Progenitor cell of endocrine pancreas (in vitro differentiated cells): Measurements from ENCODE around the gene SRSF6. TPM values are rescaled to one million over a fixed set of nuclear protein-coding genes. Genes with fewer than 3 reads are reported as not detected.

Source experiments
- DNase-seq: peaks from one replicate; pipeline ENCODE4 v3.0.0; 2021; ENCODE audit warnings: low spot score; ENCODE audit not compliant: unreplicated experiment
- H3K27ac Mint-ChIP-seq: 2 replicates; pipeline ENCODE4 v1.8.0; 2021; ENCODE audit warnings: mild to moderate bottlenecking, moderate library complexity, mixed read lengths
- H3K27me3 Mint-ChIP-seq: 2 replicates; pipeline ENCODE4 v1.8.0; 2021; ENCODE audit warnings: mixed read lengths
- H3K36me3 Mint-ChIP-seq: 2 replicates; pipeline ENCODE4 v1.8.0; 2022; ENCODE audit warnings: mixed read lengths; ENCODE audit not compliant: insufficient read depth
- H3K4me1 Mint-ChIP-seq: 2 replicates; pipeline ENCODE4 v1.8.0; 2021; ENCODE audit warnings: low read depth, mixed read lengths
- H3K4me3 Mint-ChIP-seq: 2 replicates; pipeline ENCODE4 v1.8.0; 2021; ENCODE audit warnings: low read depth, mild to moderate bottlenecking, moderate library complexity, mixed read lengths
- H3K9me3 Mint-ChIP-seq: 2 replicates; pipeline ENCODE4 v1.8.0; 2021; ENCODE audit warnings: low read depth, mixed read lengths
- total RNA-seq: library from RNA; stranded (reverse); gene quantifications from 2 replicates; pipeline ENCODE4 v1.2.1, GENCODE V29; 2021
- TF ChIP-seq, protein P1 (sequence below): fragments of 200-600 bp; sonication (generic); IDR thresholded peaks from one replicate; pipeline ENCODE4 v1.5.0; 2021; ENCODE audit warnings: antibody characterized with exemption, mild to moderate bottlenecking; ENCODE audit not compliant: unreplicated experiment

Gene SRSF6
- total RNA-seq, 1 donor from 2014 or later: 381 TPM

DNA sequence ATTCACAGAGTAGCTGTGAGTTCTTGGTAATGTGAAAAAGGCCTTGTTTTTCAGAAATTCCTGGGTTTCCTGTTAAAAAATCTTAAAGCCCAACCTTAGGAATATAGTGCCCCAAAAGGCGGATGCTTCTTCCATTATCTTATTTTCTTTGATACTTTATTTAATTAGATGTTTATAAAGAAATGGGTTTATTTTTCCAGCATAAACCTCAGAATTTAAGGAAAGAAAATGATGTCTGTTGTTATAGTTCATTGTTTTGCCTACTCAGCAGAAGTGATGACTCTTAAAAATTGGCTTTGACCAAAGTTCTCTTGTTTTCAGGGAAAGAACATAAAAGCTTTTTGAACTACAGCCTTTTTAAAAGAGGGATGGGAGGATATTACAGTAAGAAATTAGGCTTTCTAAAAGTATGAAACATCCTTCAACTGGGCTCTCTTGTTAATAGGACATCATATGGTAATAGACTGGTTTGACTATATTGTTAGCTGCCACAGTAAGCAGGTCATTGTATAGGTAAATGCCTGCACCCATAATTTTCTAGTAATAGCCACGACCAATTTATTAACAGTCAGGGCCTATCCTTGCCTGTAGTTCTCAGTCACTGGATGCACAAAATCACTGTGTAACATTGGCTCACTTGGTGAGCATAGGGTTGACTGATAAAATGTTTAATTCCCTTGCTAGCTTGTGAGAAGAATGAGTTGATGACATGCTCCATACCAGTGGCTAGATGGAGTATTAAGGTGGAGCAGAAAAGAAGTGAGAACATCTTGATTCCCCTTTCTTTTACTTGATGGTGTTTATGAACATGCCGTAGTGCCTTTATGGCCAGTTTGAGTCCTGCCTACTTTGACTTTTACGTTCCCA, 5.2 kb downstream of the SRSF6 start:
- peak overlapping the region; percentile 27 for H3K27ac Mint-ChIP-seq

DNA sequence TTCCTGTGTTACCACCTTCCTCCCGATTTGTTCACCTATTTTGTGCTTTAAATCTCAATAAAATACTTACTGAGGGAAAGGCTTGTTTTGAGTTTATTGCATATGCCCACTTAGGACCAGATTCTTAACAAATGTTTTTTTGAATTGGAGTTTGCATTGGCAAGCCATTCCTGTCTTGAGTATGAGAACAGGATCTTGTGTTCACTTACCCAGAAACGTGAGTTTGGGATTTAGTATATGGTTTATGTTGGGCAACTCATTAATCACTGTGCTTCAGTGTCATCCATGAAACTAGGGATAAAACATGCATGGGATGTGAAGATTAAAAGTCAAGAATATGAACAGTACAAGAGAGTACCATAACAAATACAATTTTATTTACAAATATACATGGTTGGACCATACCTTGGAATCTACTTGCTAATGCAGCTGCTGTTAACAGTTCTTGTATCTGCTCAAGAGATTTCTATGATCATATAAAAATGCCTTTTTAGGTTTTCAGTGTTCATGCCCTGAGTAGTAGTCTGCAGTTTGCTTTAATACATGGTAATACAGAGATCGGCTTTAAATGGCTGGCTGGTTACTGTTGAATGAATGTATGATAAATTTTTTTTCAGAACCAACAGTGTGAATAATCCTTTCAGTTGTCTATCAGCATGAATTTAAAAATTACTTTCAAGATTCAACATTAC, 6.0 kb downstream of the SRSF6 start:
- no peak for DNase-seq

More for the DNA sequence above, 5.2 kb downstream of the SRSF6 start:
- no peak for DNase-seq
- H3K27me3 Mint-ChIP-seq: no peaks in the 10 kb centered on the region
- H3K4me3 Mint-ChIP-seq: no peak overlapping the region
- H3K9me3 Mint-ChIP-seq: no peaks in the 10 kb centered on the region
- H3K36me3 Mint-ChIP-seq: peaks cover 50% of the 10 kb centered on the region
- H3K4me1 Mint-ChIP-seq: peaks cover 22% of the 10 kb centered on the region
- TF ChIP-seq, protein P1, sequence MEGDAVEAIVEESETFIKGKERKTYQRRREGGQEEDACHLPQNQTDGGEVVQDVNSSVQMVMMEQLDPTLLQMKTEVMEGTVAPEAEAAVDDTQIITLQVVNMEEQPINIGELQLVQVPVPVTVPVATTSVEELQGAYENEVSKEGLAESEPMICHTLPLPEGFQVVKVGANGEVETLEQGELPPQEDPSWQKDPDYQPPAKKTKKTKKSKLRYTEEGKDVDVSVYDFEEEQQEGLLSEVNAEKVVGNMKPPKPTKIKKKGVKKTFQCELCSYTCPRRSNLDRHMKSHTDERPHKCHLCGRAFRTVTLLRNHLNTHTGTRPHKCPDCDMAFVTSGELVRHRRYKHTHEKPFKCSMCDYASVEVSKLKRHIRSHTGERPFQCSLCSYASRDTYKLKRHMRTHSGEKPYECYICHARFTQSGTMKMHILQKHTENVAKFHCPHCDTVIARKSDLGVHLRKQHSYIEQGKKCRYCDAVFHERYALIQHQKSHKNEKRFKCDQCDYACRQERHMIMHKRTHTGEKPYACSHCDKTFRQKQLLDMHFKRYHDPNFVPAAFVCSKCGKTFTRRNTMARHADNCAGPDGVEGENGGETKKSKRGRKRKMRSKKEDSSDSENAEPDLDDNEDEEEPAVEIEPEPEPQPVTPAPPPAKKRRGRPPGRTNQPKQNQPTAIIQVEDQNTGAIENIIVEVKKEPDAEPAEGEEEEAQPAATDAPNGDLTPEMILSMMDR: no peak

DNA sequence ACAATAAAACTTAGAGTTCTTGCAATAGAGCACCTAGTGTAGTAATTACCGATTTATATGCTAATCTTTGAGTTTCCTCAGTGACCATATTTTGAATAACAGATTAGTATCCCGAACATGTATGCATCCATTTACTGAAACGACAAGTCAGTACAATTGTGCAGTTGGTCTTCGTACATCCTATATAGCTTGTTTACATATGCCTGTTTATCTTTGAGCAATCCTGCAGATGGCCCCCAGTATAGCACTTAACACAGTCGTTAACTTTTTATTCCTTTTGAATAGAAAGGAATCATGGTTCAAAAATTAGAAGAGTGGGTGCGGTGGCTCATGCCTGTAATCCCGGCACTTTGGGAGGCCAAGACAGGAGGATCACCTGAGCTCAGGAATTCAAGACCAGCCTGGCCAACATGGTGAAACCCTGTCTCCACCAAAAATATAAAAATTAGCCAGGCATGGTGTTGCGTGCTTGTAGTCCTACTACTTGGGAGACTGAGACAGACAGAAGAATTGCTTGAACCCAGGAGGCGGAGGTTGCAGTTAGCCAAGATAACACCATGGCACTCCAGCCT, 6.6 kb downstream of the SRSF6 start:
- Mint-ChIP-seq H3K27me3 (no peaks in the 10 kb centered on the region), H3K36me3 (peaks cover 50% of the 10 kb centered on the region), H3K4me1 (peaks cover 18% of the 10 kb centered on the region), H3K4me3 (no peak overlapping the region), H3K9me3 (no peaks in the 10 kb centered on the region), H3K27ac (peak overlapping the region; percentile 78)
- TF ChIP-seq, protein P1: no peak
- DNase-seq: no peak

More for the DNA sequence above, 6.0 kb downstream of the SRSF6 start:
- peaks cover 50% of the 10 kb centered on the region for H3K36me3 Mint-ChIP-seq
- no peaks in the 10 kb centered on the region for H3K9me3 Mint-ChIP-seq
- TF ChIP-seq, protein P1: no peak
- H3K27me3 Mint-ChIP-seq: no peaks in the 10 kb centered on the region
- H3K4me1 Mint-ChIP-seq: peaks cover 22% of the 10 kb centered on the region
- peak overlapping the region; percentile 78 for H3K27ac Mint-ChIP-seq
- H3K4me3 Mint-ChIP-seq: no peak overlapping the region

DNA sequence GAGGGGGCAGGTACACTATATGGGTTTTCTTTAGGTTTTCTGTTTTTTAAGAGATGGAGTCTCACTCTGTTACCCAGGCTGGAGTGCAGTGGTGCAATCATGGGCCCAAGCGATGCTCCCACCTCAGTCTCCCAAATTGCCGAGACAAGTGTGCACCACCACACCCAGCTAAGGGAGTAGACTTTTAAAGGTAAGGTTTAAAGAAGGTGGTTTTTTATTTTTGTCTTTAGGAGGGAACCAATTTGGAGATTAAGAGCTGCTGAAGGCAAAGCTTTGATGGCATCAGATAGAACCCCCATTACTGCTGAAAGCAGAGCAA, 7.9 kb downstream of the SRSF6 start:
- no peaks in the 10 kb centered on the region for H3K9me3 Mint-ChIP-seq
- peak overlapping the region; percentile 91 for H3K27ac Mint-ChIP-seq
- DNase-seq: no peak
- H3K36me3 Mint-ChIP-seq: peaks cover 47% of the 10 kb centered on the region
- TF ChIP-seq, protein P1: no peak
- no peak overlapping the region for H3K4me3 Mint-ChIP-seq
- no peaks in the 10 kb centered on the region for H3K27me3 Mint-ChIP-seq
- peaks cover 12% of the 10 kb centered on the region for H3K4me1 Mint-ChIP-seq

DNA sequence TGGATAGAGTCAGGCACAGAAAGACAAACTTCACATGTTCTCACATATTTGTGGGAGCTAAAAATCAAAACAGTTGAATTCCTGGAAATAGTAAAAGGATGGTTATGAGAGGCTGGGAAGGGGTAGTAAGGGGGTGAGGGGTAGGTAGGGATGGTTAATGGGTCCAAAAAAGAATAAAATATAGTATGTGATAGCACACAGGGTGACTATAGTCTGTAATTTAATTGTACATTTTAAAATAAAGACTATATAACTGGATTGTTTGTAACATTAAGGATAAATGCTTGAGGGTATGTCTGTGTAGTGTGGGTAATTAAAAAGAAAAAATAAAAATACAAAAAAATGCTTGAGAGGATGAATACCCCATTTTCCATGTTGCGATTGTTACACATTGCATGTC, 9.9 kb downstream of the SRSF6 start:
- H3K27me3 Mint-ChIP-seq: no peaks in the 10 kb centered on the region
- H3K27ac Mint-ChIP-seq: no peak overlapping the region
- no peaks in the 10 kb centered on the region for H3K9me3 Mint-ChIP-seq
- H3K4me1 Mint-ChIP-seq: peaks cover 4% of the 10 kb centered on the region
- no peak for DNase-seq
- TF ChIP-seq, protein P1: no peak
- no peak overlapping the region for H3K4me3 Mint-ChIP-seq
- H3K36me3 Mint-ChIP-seq: peaks cover 33% of the 10 kb centered on the region
